Measurements from ENCODE around the gene PNMT. TPM values are rescaled to one million over a fixed set of nuclear protein-coding genes. Genes with fewer than 3 reads are reported as not detected.

PNMT gene
- total RNA-seq, 1 experiment from 2014 or later, result 2.4 TPM

DNA sequence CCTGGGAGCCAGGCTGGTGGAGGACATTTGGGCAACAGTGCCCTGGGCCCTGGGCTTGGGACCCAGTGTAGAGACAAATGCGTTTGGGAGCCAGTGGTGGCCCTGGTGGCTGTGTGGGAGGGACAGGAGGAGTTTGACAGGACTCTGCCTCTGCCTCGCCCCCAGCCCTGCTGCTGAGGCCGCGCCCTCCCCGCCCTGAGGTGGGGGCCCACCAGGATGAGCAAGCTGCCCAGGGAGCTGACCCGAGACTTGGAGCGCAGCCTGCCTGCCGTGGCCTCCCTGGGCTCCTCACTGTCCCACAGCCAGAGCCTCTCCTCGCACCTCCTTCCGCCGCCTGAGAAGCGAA lies 15.0 kb upstream of the PNMT start:
- CTCF ChIA-PET, result interaction anchor here (0.7 to 2.8 kb wide), 8 partner anchors 13 to 400 kb away, joined by 3 to 12 read pairs (median 3); no protein-coding TSS in a partner anchor
- H3K36me3 ChIP-seq (ENCODE audit: control insufficient read depth, insufficient read depth, low read length), result no peaks in the 10 kb centered on the region
- H3K27me3 ChIP-seq (ENCODE audit: control insufficient read depth, insufficient read depth, low read length), result no peaks in the 10 kb centered on the region
- POLR2A ChIA-PET, result no interaction called here
- TF ChIP-seq, protein P1, sequence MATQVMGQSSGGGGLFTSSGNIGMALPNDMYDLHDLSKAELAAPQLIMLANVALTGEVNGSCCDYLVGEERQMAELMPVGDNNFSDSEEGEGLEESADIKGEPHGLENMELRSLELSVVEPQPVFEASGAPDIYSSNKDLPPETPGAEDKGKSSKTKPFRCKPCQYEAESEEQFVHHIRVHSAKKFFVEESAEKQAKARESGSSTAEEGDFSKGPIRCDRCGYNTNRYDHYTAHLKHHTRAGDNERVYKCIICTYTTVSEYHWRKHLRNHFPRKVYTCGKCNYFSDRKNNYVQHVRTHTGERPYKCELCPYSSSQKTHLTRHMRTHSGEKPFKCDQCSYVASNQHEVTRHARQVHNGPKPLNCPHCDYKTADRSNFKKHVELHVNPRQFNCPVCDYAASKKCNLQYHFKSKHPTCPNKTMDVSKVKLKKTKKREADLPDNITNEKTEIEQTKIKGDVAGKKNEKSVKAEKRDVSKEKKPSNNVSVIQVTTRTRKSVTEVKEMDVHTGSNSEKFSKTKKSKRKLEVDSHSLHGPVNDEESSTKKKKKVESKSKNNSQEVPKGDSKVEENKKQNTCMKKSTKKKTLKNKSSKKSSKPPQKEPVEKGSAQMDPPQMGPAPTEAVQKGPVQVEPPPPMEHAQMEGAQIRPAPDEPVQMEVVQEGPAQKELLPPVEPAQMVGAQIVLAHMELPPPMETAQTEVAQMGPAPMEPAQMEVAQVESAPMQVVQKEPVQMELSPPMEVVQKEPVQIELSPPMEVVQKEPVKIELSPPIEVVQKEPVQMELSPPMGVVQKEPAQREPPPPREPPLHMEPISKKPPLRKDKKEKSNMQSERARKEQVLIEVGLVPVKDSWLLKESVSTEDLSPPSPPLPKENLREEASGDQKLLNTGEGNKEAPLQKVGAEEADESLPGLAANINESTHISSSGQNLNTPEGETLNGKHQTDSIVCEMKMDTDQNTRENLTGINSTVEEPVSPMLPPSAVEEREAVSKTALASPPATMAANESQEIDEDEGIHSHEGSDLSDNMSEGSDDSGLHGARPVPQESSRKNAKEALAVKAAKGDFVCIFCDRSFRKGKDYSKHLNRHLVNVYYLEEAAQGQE (IDR thresholded peaks at IDR 0.05; ENCODE audit: insufficient read depth in 1 of 2, low read depth in 2 of 2, low read length in 1 of 2), result no peak
- ATAC-seq, result peak; percentile 51
- H3K9me3 ChIP-seq (ENCODE audit: control insufficient read depth, insufficient read depth, low read depth, low read length), result no peaks in the 10 kb centered on the region
- peaks cover 11% of the 10 kb centered on the region; the same call in 1 of the 2 replicates for H3K4me1 ChIP-seq (ENCODE audit: control insufficient read depth, insufficient read depth, low read length)
- BruUV-seq (replicated peaks), result no TSS peak
- H3K27ac ChIP-seq (ENCODE audit: low read length), result no peak overlapping the region
- in situ Hi-C loops (cut with HindIII; ENCODE audit: low pct_unique_long_range_greater_than_20kb, low sequenced_read_pairs) (no loop called here), intact Hi-C loops (cut with micrococcal nuclease; ENCODE audit: unreplicated experiment) (no loop called here)
- DNase-seq (ENCODE audit: low read depth, low spot score), result no peak
- no peak overlapping the region for H3K4me3 ChIP-seq (ENCODE audit: low read depth in 2 of 2, low read length in 2 of 2)

- Histone ChIP-seq H3K27me3 (ENCODE audit: control insufficient read depth, insufficient read depth, low read length) (no peaks in the 10 kb centered on the region), H3K27ac (ENCODE audit: low read length) (no peak overlapping the region), H3K9me3 (ENCODE audit: control insufficient read depth, insufficient read depth, low read depth, low read length) (no peaks in the 10 kb centered on the region), H3K4me3 (ENCODE audit: low read depth in 2 of 2, low read length in 2 of 2) (no peak overlapping the region), H3K36me3 (ENCODE audit: control insufficient read depth, insufficient read depth, low read length) (no peaks in the 10 kb centered on the region), H3K4me1 (ENCODE audit: control insufficient read depth, insufficient read depth, low read length) (peaks cover 11% of the 10 kb centered on the region; the same call in 1 of the 2 replicates)
- ChIA-PET POLR2A (no interaction called here), CTCF (interaction anchor here (0.5 to 2.8 kb wide), 8 partner anchors 9 to 400 kb away, joined by 3 to 12 read pairs (median 3); no protein-coding TSS in a partner anchor)
- BruUV-seq (replicated peaks), result no TSS peak
- in situ Hi-C loops (cut with HindIII; ENCODE audit: low pct_unique_long_range_greater_than_20kb, low sequenced_read_pairs), result no loop called here
- DNase-seq (ENCODE audit: low read depth, low spot score) (no peak), ATAC-seq (peak; percentile 74)
- intact Hi-C loops (cut with micrococcal nuclease; ENCODE audit: unreplicated experiment), result no loop called here
- TF ChIP-seq POLR2AphosphoS5 (IDR thresholded peaks at IDR 0.05; ENCODE audit: low read depth, low read length) (no peak), SIN3A (IDR thresholded peaks at IDR 0.05; ENCODE audit: borderline replicate concordance, insufficient read depth, low read depth, low read length) (no peak), TCF7L2 (IDR thresholded peaks at IDR 0.05; ENCODE audit: low read depth, low read length) (no peak), CTCF (IDR thresholded peaks at IDR 0.05) (peak; percentile 86)
- TF ChIP-seq, protein P1 (IDR thresholded peaks at IDR 0.05; ENCODE audit: insufficient read depth in 1 of 2, low read depth in 2 of 2, low read length in 1 of 2), result no peak
Measured at GRCh38 chr17:39653662-39654331, 14.5 kb upstream of the PNMT start.
